GM18868 (cell line): ENCODE measurements around the gene OGFR.
A peak's percentile ranks its signal among the peaks of the same experiment; 100 is the strongest.

Source experiments
- ATAC-seq: cut with Tn5 transposase; IDR thresholded peaks from one replicate; pipeline ENCODE4 v1.9.1; 2021; ENCODE audit warnings: mild to moderate bottlenecking, moderate library complexity; ENCODE audit not compliant: unreplicated experiment

Gene OGFR

GRCh38 chr20:62782149-62782892 is 22.3 kb upstream of the OGFR start:
- no peak for ATAC-seq

GRCh38 chr20:62782893-62783278 is 21.7 kb upstream of the OGFR start:
- no peak for ATAC-seq

GRCh38 chr20:62784497-62784896 is 20.1 kb upstream of the OGFR start:
- no peak for ATAC-seq

GRCh38 chr20:62785393-62785792 is 19.2 kb upstream of the OGFR start:
- ATAC-seq, result no peak

GRCh38 chr20:62786157-62786556 is 18.5 kb upstream of the OGFR start:
- ATAC-seq, result no peak

GRCh38 chr20:62787321-62787720 is 17.3 kb upstream of the OGFR start:
- ATAC-seq, result no peak

GRCh38 chr20:62787866-62788265 is 16.8 kb upstream of the OGFR start:
- ATAC-seq, result no peak

GRCh38 chr20:62788607-62789006 is 16.0 kb upstream of the OGFR start:
- no peak for ATAC-seq

- no peak for ATAC-seq
Measured at GRCh38 chr20:62790075-62790474, 14.6 kb upstream of the OGFR start.

- ATAC-seq, result no peak
Measured at GRCh38 chr20:62791301-62792181, 13.1 kb upstream of the OGFR start.

- no peak for ATAC-seq
Measured at GRCh38 chr20:62792182-62792939, 12.3 kb upstream of the OGFR start.

- no peak for ATAC-seq
Measured at GRCh38 chr20:62792940-62793756, 11.5 kb upstream of the OGFR start.

- no peak for ATAC-seq
Measured at GRCh38 chr20:62793757-62794006, 11.0 kb upstream of the OGFR start.

- peak; percentile 77 for ATAC-seq
Measured at GRCh38 chr20:62794007-62794724, 10.5 kb upstream of the OGFR start.

- ATAC-seq, result no peak
Measured at GRCh38 chr20:62795023-62795761, 9.4 kb upstream of the OGFR start.

GRCh38 chr20:62796699-62797491 is 7.7 kb upstream of the OGFR start:
- ATAC-seq, result no peak

GRCh38 chr20:62797671-62798532 is 6.7 kb upstream of the OGFR start:
- no peak for ATAC-seq

- ATAC-seq, result no peak
Measured at GRCh38 chr20:62799036-62799435, 5.6 kb upstream of the OGFR start.
